PFSK-1 (cell line): ENCODE data around the gene C19orf25.

Source experiments
- FOXP2 ChIP-seq: optimal IDR thresholded peaks from 2 replicates; pipeline ENCODE3; 2011; ENCODE audit warnings: borderline replicate concordance, control low read depth, inconsistent platforms; ENCODE audit not compliant: insufficient read depth; ENCODE audit errors: extremely low read length, extremely low read depth
- POLR2AphosphoS5 ChIP-seq: IDR thresholded peaks from 2 replicates; pipeline ENCODE4 v1.6.1; 2012; ENCODE audit warnings: low read depth, mild to moderate bottlenecking, control low read depth, low read length, moderate library complexity
- REST ChIP-seq, 2 experiments: IDR thresholded peaks; 2 replicates each; pipeline versions ENCODE4 v1.6.1 to v1.8.0; 2011 to 2012; ENCODE audit warnings: low read depth in 2 of 2, low read length in 2 of 2, control low read depth in 1 of 2, inconsistent platforms in 1 of 2, mild to moderate bottlenecking in 1 of 2, moderate library complexity in 1 of 2; ENCODE audit not compliant: insufficient read depth in 1 of 2
- SIN3A ChIP-seq: IDR thresholded peaks from 2 replicates; pipeline ENCODE4 v1.6.1; 2012; ENCODE audit warnings: mild to moderate bottlenecking, low read length, moderate library complexity, borderline replicate concordance; ENCODE audit not compliant: insufficient read depth
- TAF1 ChIP-seq: IDR thresholded peaks from 2 replicates; pipeline ENCODE4 v1.6.1; 2012; ENCODE audit warnings: low read length, control low read depth, borderline replicate concordance; ENCODE audit not compliant: insufficient read depth

DNA sequence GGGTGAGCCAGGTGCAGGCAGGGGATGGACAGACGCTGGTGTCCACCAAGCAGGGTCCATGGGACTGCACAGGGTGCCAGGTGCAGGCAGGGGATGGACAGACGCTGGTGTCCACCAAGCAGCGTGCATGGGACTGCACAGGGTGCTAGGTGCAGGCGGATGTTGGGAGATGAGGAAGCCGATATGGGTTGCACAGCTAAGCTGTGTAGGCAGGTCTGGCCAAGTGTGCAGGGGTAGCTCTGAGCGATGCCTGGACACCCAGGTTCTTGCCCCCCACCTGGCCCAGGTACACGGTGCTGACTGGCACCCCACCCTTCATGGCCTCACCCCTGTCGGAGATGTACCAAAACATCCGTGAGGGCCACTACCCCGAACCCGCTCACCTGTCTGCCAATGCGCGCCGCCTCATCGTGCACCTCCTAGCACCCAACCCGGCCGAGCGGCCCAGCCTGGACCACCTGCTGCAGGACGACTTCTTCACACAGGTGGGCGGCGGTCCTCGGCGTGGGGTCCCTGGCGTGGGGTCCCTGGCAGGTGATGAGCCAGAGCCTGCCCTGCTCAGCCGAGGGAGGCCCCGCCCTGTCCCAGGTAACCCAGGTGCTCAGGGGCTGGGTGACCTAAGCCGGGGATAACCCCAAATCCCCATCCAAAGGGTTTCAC is 48.8 kb upstream of the C19orf25 start:
- TF ChIP-seq TAF1 (no peak), POLR2AphosphoS5 (no peak), SIN3A (no peak), REST (IDR thresholded peaks at IDR 0.05; ENCODE audit: insufficient read depth in 1 of 2, low read depth in 2 of 2, low read length in 2 of 2) (no peak), FOXP2 (no peak)
